ENCODE data around the gene ZNF177. TPM values are rescaled to one million over a fixed set of nuclear protein-coding genes. Genes with fewer than 3 reads are reported as not detected.
A peak's percentile ranks its signal among the peaks of the same experiment; 100 is the strongest.
"Not testable (repeated sequence)": the region's sequence is repeated elsewhere in the genome, so short reads cannot be mapped to it uniquely, and the experiment has no call there.

Gene ZNF177
- under 1 TPM; 0.64 to 0.91 TPM for total RNA-seq

DNA sequence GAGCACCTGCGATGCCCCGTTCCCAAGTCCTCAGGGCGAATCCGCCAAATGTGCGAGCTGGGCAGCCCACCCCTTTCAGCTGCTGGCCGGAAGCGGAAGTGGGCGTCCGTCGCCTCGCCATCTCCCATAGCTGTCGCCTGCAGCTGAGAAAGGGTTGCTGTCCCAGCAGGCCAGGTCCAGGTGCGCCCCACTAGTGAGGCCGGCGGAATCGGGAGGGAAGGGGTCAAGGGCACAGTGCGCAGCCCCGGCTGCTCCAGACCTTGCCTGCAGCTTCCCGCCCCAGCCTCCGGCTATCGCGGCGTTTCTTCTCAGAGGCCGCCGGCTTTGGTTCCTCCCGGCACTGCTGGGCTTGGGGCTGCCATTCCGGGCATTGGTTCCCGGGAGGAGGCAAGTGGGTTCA is at the start of gene ZNF177:
ZNF177 (plus strand) TSS at position 109 of the 400 bp plus-strand sequence. CDS start 15,299 bp downstream, outside the sequence.
- intact Hi-C loops (cut with micrococcal nuclease), result no loop called here
- peaks cover 10% of the 10 kb centered on the region for H3K27me3 Mint-ChIP-seq (ENCODE audit: low read depth)
- H3K4me1 Mint-ChIP-seq (ENCODE audit: low read depth), result no peaks in the 10 kb centered on the region
- CTCF ChIA-PET, result no interaction called here
- peaks cover 51% of the 10 kb centered on the region for H3K36me3 Mint-ChIP-seq (ENCODE audit: low read depth)
- H3K9me3 Mint-ChIP-seq, result peaks cover 39% of the 10 kb centered on the region
- peak within 1 kb of the TSS; percentile 2 for H3K27ac Mint-ChIP-seq
- no peak within 1 kb of the TSS for H3K4me3 Mint-ChIP-seq
- DNase-seq, result peak; percentile 6

- intact Hi-C loops (cut with micrococcal nuclease), result no loop called here
- Mint-ChIP-seq H3K9me3 (peaks cover 30% of the 10 kb centered on the region), H3K36me3 (ENCODE audit: low read depth) (peaks cover 6% of the 10 kb centered on the region), H3K27ac (no peak overlapping the region), H3K4me1 (ENCODE audit: low read depth) (peaks cover 2% of the 10 kb centered on the region), H3K4me3 (no peak overlapping the region), H3K27me3 (ENCODE audit: low read depth) (peaks cover 2% of the 10 kb centered on the region)
- no peak for DNase-seq
- CTCF ChIA-PET, result interaction anchor here (0.6 to 1.1 kb wide), 2 partner anchors 23 to 123 kb away, joined by 3 read pairs; no protein-coding TSS in a partner anchor
These were observed 49.1 kb upstream of the ZNF177 start for GRCh38 chr19:9313756-9314155.

DNA sequence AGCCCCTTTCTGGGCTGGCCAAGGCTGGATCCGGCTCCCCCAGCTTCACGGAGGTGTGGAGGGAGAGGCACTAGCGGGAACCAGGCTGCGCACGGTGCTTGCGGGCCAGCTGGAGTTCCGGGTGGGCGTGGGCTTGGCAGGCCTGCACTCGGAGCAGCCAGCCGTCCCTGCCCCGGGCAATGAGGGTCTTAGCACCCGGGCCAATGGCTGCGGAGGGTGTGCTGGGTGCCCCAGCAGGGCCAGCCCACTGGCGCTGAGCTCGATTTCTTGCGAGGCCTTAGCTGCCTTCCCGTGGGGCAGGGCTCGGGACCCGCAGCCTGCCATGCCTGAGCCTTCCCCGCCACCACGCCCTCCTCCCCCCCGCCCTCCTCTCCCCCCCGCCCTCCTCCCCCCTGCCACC is 41.5 kb upstream of the ZNF177 start:
- CTCF ChIA-PET, result no interaction called here
- Mint-ChIP-seq H3K9me3 (peaks cover 15% of the 10 kb centered on the region), H3K27ac (no peak overlapping the region), H3K4me1 (ENCODE audit: low read depth) (peaks cover 24% of the 10 kb centered on the region), H3K27me3 (ENCODE audit: low read depth) (no peaks in the 10 kb centered on the region), H3K4me3 (no peak overlapping the region), H3K36me3 (ENCODE audit: low read depth) (peaks cover 19% of the 10 kb centered on the region)
- intact Hi-C loops (cut with micrococcal nuclease), result loop anchor here (5.0 kb wide), 1 partner anchor 261 kb away; the partner anchor contains the start of gene ZNF121
- no peak for DNase-seq

GRCh38 chr19:9321756-9322155 is 41.1 kb upstream of the ZNF177 start:
- not testable (repeated sequence) for H3K27ac Mint-ChIP-seq; H3K27me3 Mint-ChIP-seq (ENCODE audit: low read depth); DNase-seq; H3K4me3 Mint-ChIP-seq
- H3K4me1 Mint-ChIP-seq (ENCODE audit: low read depth), result peaks cover 24% of the 10 kb centered on the region
- intact Hi-C loops (cut with micrococcal nuclease), result loop anchor here (2.0 to 5.0 kb wide), 2 partner anchors 261 to 497 kb away; partner anchors contain the start of genes FBXL12 and ZNF121
- CTCF ChIA-PET, result interaction anchor here (0.6 kb wide), 1 partner anchor 114 kb away, joined by 3 read pairs; no protein-coding TSS in a partner anchor
- H3K36me3 Mint-ChIP-seq (ENCODE audit: low read depth), result peaks cover 20% of the 10 kb centered on the region
- H3K9me3 Mint-ChIP-seq, result peaks cover 16% of the 10 kb centered on the region

DNA sequence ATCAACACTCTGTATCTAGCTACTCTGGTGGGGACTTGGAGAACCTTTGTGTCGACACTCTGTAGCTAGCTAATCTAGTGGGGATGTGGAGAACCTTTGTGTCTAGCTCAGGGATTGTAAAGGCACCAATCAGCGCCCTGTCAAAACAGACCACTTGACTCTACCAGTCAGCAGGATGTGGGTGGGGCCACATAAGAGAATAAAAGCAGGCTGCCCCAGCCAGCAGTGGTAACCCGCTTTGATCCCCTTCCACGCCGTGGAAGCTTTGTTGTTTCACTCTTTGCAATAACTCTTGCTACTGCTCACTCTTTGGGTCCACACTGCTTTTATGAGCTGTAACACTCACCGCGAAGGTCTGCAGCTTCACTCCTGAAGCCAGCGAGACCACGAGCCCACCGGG is 40.6 kb upstream of the ZNF177 start:
- CTCF ChIA-PET, result interaction anchor here (0.6 kb wide), 1 partner anchor 114 kb away, joined by 3 read pairs; no protein-coding TSS in a partner anchor
- not testable (repeated sequence) for H3K27me3 Mint-ChIP-seq (ENCODE audit: low read depth); DNase-seq; H3K4me3 Mint-ChIP-seq; H3K27ac Mint-ChIP-seq
- H3K9me3 Mint-ChIP-seq, result peaks cover 17% of the 10 kb centered on the region
- peaks cover 24% of the 10 kb centered on the region for H3K4me1 Mint-ChIP-seq (ENCODE audit: low read depth)
- peaks cover 23% of the 10 kb centered on the region for H3K36me3 Mint-ChIP-seq (ENCODE audit: low read depth)
- intact Hi-C loops (cut with micrococcal nuclease), result loop anchor here (2.0 to 5.0 kb wide), 2 partner anchors 260 to 497 kb away; partner anchors contain the start of genes FBXL12 and ZNF121

GRCh38 chr19:9323557-9323918 is 39.3 kb upstream of the ZNF177 start:
- Mint-ChIP-seq H3K4me1 (ENCODE audit: low read depth) (peaks cover 28% of the 10 kb centered on the region), H3K9me3 (peaks cover 21% of the 10 kb centered on the region), H3K4me3 (peak overlapping the region; percentile 90), H3K27me3 (ENCODE audit: low read depth) (no peaks in the 10 kb centered on the region), H3K27ac (peak overlapping the region; percentile 93), H3K36me3 (ENCODE audit: low read depth) (peaks cover 34% of the 10 kb centered on the region)
- intact Hi-C loops (cut with micrococcal nuclease), result loop anchor here (2.0 to 5.0 kb wide), 2 partner anchors 259 to 495 kb away; partner anchors contain the start of genes FBXL12 and ZNF121
- peak; percentile 73 for DNase-seq
- CTCF ChIA-PET, result no interaction called here

DNA sequence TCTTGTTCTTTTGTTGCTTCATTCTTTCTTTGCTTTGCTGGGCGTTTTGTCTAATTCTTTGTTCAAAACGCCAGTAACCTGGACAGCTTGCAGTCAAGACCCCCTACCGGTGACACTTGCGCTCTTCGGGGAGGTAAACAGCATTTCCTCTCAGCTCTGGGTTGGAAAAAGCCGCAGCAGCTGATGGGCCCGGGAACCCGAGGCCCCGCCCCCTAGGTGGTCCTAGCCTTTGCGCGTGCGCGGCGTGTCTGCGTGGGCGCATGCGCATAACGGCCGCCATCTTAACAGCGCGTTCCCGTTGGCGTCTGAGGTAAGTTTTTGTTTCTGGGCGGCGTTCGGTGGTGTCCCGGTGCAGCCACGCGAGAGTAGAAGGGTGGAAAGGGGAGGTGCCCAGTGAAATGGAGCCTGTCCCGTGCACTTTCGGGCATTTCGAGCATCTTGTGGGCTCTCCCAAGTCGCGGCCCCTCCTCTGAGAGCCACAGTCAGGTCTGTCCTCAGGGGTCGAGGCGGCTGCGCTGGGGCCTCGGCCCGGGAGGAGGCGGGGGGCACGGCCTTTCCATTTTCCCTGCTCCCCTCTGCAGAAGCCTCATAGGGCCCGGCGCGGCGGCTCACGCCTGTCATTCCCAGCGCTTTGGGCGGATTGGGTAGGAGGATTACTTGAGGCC is 38.8 kb upstream of the ZNF177 start, which contains the start of gene ZNF559:
ZNF559 (plus strand) TSS at position 261 of the 665 bp plus-strand sequence. CDS start 14,371 bp downstream, outside the sequence.
- H3K27ac Mint-ChIP-seq, result peak within 1 kb of the TSS; percentile 93
- no peaks in the 10 kb centered on the region for H3K27me3 Mint-ChIP-seq (ENCODE audit: low read depth)
- H3K9me3 Mint-ChIP-seq, result peaks cover 24% of the 10 kb centered on the region
- peak; percentile 97 for DNase-seq
- peak within 1 kb of the TSS; percentile 90 for H3K4me3 Mint-ChIP-seq
- H3K4me1 Mint-ChIP-seq (ENCODE audit: low read depth), result peaks cover 28% of the 10 kb centered on the region
- peaks cover 38% of the 10 kb centered on the region for H3K36me3 Mint-ChIP-seq (ENCODE audit: low read depth)
- intact Hi-C loops (cut with micrococcal nuclease), result loop anchor here (1.0 to 5.0 kb wide), 6 partner anchors 15 to 495 kb away; partner anchors contain the start of genes FBXL12, ZNF121, ZNF266 and ZNF317
- CTCF ChIA-PET, result no interaction called here

GRCh38 chr19:9324584-9324962 is 38.2 kb upstream of the ZNF177 start:
- Mint-ChIP-seq H3K9me3 (peaks cover 27% of the 10 kb centered on the region), H3K4me1 (ENCODE audit: low read depth) (peaks cover 28% of the 10 kb centered on the region), H3K27me3 (ENCODE audit: low read depth) (no peaks in the 10 kb centered on the region), H3K36me3 (ENCODE audit: low read depth) (peaks cover 43% of the 10 kb centered on the region), H3K4me3 (peak overlapping the region; percentile 90), H3K27ac (peak overlapping the region; percentile 93)
- CTCF ChIA-PET, result no interaction called here
- no peak for DNase-seq
- intact Hi-C loops (cut with micrococcal nuclease), result loop anchor here (1.0 to 5.0 kb wide), 5 partner anchors 15 to 258 kb away; partner anchors contain the start of genes ZNF121, ZNF266, ZNF317 and ZNF426

DNA sequence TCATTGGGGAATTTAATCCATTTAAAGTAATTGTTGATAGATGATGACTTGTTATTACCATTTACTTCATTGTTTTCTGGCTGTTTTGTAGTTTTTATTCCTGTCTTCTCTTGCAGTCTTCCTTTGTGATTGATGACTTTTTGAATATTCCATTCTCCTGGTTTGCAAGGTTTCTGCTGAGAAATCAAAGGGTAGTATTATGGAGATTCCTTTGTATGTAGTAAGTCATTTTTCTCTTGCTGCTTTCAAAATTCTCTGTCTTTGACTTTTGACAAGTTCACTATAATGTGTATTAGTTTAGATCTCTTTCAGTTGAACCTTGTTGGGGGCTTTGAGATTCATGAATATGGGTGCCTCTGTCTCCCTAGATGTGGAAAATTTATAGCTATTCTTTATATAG is 32.8 kb upstream of the ZNF177 start:
- no peak for DNase-seq
- H3K4me3 Mint-ChIP-seq, result no peak overlapping the region
- H3K9me3 Mint-ChIP-seq, result peaks cover 60% of the 10 kb centered on the region
- peaks cover 78% of the 10 kb centered on the region for H3K36me3 Mint-ChIP-seq (ENCODE audit: low read depth)
- intact Hi-C loops (cut with micrococcal nuclease), result no loop called here
- H3K4me1 Mint-ChIP-seq (ENCODE audit: low read depth), result peaks cover 11% of the 10 kb centered on the region
- CTCF ChIA-PET, result interaction anchor here (0.6 kb wide), 1 partner anchor 112 kb away, joined by 4 read pairs; no protein-coding TSS in a partner anchor
- H3K27me3 Mint-ChIP-seq (ENCODE audit: low read depth), result no peaks in the 10 kb centered on the region
- no peak overlapping the region for H3K27ac Mint-ChIP-seq

DNA sequence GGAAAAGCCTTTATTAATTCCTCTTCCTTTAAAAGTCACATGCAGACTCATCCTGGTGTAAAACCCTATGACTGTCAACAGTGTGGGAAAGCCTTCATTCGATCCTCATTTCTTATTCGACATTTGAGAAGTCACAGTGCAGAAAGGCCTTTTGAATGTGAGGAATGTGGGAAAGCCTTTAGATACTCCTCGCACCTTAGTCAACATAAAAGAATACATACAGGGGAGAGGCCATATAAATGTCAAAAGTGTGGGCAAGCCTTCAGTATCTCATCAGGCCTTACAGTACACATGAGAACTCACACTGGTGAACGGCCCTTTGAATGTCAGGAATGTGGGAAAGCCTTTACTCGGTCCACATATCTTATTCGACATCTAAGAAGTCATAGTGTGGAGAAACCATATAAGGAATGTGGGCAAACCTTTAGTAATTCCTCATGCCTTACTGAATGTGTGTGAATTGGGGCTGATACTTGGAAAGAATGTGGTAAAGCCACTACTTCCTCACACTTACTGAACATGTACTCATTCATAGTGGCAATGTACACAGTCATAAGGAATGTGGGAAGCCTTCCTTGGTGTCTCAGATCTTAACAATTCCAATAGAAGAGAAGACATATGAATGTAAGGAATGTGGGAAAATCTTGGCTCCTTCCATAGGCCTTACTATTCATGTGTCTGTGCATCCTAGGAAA is 20.1 kb upstream of the ZNF177 start:
- no peak for DNase-seq
- Mint-ChIP-seq H3K4me3 (no peak overlapping the region), H3K27ac (no peak overlapping the region), H3K4me1 (ENCODE audit: low read depth) (no peaks in the 10 kb centered on the region), H3K9me3 (peaks cover 70% of the 10 kb centered on the region), H3K36me3 (ENCODE audit: low read depth) (peaks cover 78% of the 10 kb centered on the region), H3K27me3 (ENCODE audit: low read depth) (no peaks in the 10 kb centered on the region)
- intact Hi-C loops (cut with micrococcal nuclease), result no loop called here
- CTCF ChIA-PET, result no interaction called here

GRCh38 chr19:9345005-9345404 is 17.8 kb upstream of the ZNF177 start:
- Mint-ChIP-seq H3K4me1 (ENCODE audit: low read depth) (no peaks in the 10 kb centered on the region), H3K27ac (no peak overlapping the region), H3K9me3 (peaks cover 68% of the 10 kb centered on the region), H3K36me3 (ENCODE audit: low read depth) (peaks cover 72% of the 10 kb centered on the region), H3K4me3 (no peak overlapping the region), H3K27me3 (ENCODE audit: low read depth) (no peaks in the 10 kb centered on the region)
- intact Hi-C loops (cut with micrococcal nuclease), result no loop called here
- DNase-seq, result no peak
- CTCF ChIA-PET, result no interaction called here

- Mint-ChIP-seq H3K9me3 (peaks cover 61% of the 10 kb centered on the region), H3K4me1 (ENCODE audit: low read depth) (no peaks in the 10 kb centered on the region), H3K27me3 (ENCODE audit: low read depth) (no peaks in the 10 kb centered on the region), H3K27ac (no peak overlapping the region), H3K36me3 (ENCODE audit: low read depth) (peaks cover 63% of the 10 kb centered on the region), H3K4me3 (no peak overlapping the region)
- intact Hi-C loops (cut with micrococcal nuclease), result no loop called here
- DNase-seq, result no peak
- CTCF ChIA-PET, result no interaction called here
These were observed 14.6 kb upstream of the ZNF177 start for GRCh38 chr19:9348253-9348652.

Data from activated naive CD4-positive, alpha-beta T cell treated with anti-CD3 and anti-CD28 coated beads for 36 hours (primary cell).